HCT116 (cell line): Measurements from ENCODE around the gene SPACDR. TPM values are rescaled to one million over a fixed set of nuclear protein-coding genes. Genes with fewer than 3 reads are reported as not detected.

Experiments
- ATAC-seq: fragments of 200-7000 bp; cut with Tn5 transposase; 2 replicates; pipeline ENCODE4 v1.9.1; 2020; ENCODE audit warnings: mild to moderate bottlenecking, moderate library complexity
- BruUV-seq: library from RNA; stranded (reverse); fragments of 400-500 nt; replicated peaks from 2 replicates; lab custom pipeline; 2021; lab: Mats Ljungman, UMichigan
- CTCF ChIA-PET: fragments of 300-600 bp; sonication (Branson Sonifier 250); formaldehyde crosslinking; loops from one replicate; lab custom pipeline; 2021; ENCODE audit warnings: antibody characterized with exemption; lab: Charles Lee
- POLR2A ChIA-PET: fragments of 300-600, 350-600 bp; sonication (Branson Sonifier 250); formaldehyde crosslinking; loops from one replicate; lab custom pipeline; 2021; ENCODE audit warnings: antibody characterized with exemption; lab: Charles Lee
- RAD21 ChIA-PET, 2 experiments: fragments of 300-600 bp; sonication (Branson Sonifier 250); formaldehyde crosslinking; loops; one replicate each; lab custom pipeline; 2023; ENCODE audit warnings: low total read pairs in 2 of 2; ENCODE audit not compliant: uncharacterized antibody in 2 of 2, unreplicated experiment in 2 of 2, low non-redundant PET in 1 of 2; lab: Charles Lee
- DNase-seq: peaks from one replicate; pipeline ENCODE4 v3.0.0-alpha.2; 2010; ENCODE audit warnings: low read depth, low spot score
- H2AFZ ChIP-seq: fragments of 200-600 bp; shearing (Covaris generic), sonication (generic); 2 replicates; pipeline ENCODE4 v1.6.1; 2017; ENCODE audit warnings: low read depth, mixed run types, mixed read lengths, antibody characterized with exemption, low read length; ENCODE audit not compliant: poor library complexity, severe bottlenecking
- H3K27ac ChIP-seq: 2 replicates; pipeline ENCODE4 v1.5.1; 2012; ENCODE audit warnings: low read depth, low read length
- H3K27me3 ChIP-seq: fragments of 200-600 bp; sonication (generic); 2 replicates; pipeline ENCODE4 v1.6.1; 2016; ENCODE audit warnings: mixed run types, low read length, mixed read lengths; ENCODE audit not compliant: insufficient read depth
- H3K36me3 ChIP-seq, 2 experiments: fragments of 200-500 bp in 1 of 2; fragments of 200-600 bp in 1 of 2; sonication (Bioruptor generic) in 1 of 2; sonication (generic) in 1 of 2; 2 replicates each; pipeline versions ENCODE4 v1.5.1 to v1.6.1; 2014 to 2016; ENCODE audit warnings: low read length in 2 of 2, inconsistent platforms in 1 of 2, mixed read lengths in 1 of 2, mixed run types in 1 of 2; ENCODE audit not compliant: insufficient read depth in 2 of 2, control insufficient read depth in 1 of 2
- H3K4me1 ChIP-seq, 2 experiments: fragments of 200-600 bp in 1 of 2; sonication (generic) in 1 of 2; 2 replicates each; pipeline versions ENCODE4 v1.5.1 to v1.6.1; 2012 to 2017; ENCODE audit warnings: low read length in 2 of 2, inconsistent platforms in 1 of 2, mild to moderate bottlenecking in 1 of 2, mixed read lengths in 1 of 2, mixed run types in 1 of 2, moderate library complexity in 1 of 2; ENCODE audit not compliant: insufficient read depth in 2 of 2, control insufficient read depth in 1 of 2
- H3K4me2 ChIP-seq: fragments of 200-600 bp; sonication (generic); 2 replicates; pipeline ENCODE4 v1.6.1; 2017; ENCODE audit warnings: mixed run types, low read length, mixed read lengths
- H3K4me3 ChIP-seq, 2 experiments: fragments of 200-600 bp in 1 of 2; sonication (generic) in 1 of 2; replicated peaks in 1 of 2; 2 replicates each; pipeline ENCODE4 v1.5.1; 2011 to 2016; ENCODE audit warnings: low read length in 2 of 2, control low read depth in 1 of 2, low read depth in 1 of 2, mild to moderate bottlenecking in 1 of 2, mixed read lengths in 1 of 2, mixed run types in 1 of 2
- H3K79me2 ChIP-seq: fragments of 200-600 bp; sonication (generic); 2 replicates; pipeline ENCODE4 v1.6.1; 2017; ENCODE audit warnings: mild to moderate bottlenecking, mixed run types, low read length, moderate library complexity, mixed read lengths; ENCODE audit not compliant: insufficient read depth
- H3K9ac ChIP-seq: fragments of 200-600 bp; sonication (generic); 2 replicates; pipeline ENCODE4 v1.6.1; 2016; ENCODE audit warnings: low read length, mixed read lengths
- H3K9me2 ChIP-seq: fragments of 200-600 bp; sonication (generic), shearing (Covaris generic); 2 replicates; pipeline ENCODE4 v1.6.1; 2017; ENCODE audit warnings: mixed run types, mild to moderate bottlenecking, moderate library complexity; ENCODE audit not compliant: insufficient read depth
- H3K9me3 ChIP-seq, 2 experiments: fragments of 200-500 bp in 1 of 2; fragments of 200-600 bp in 1 of 2; sonication (Bioruptor generic) in 1 of 2; sonication (generic) in 1 of 2; 2 replicates each; pipeline ENCODE4 v1.6.1; 2014 to 2017; ENCODE audit warnings: low read length in 2 of 2, mixed read lengths in 2 of 2, inconsistent platforms in 1 of 2, low read depth in 1 of 2, mild to moderate bottlenecking in 1 of 2, mixed run types in 1 of 2, moderate library complexity in 1 of 2; ENCODE audit not compliant: control insufficient read depth in 1 of 2, insufficient read depth in 1 of 2
- H4K20me1 ChIP-seq: fragments of 200-600 bp; sonication (generic), shearing (Covaris generic); 2 replicates; pipeline ENCODE4 v1.6.1; 2017; ENCODE audit warnings: mixed run types, mild to moderate bottlenecking, moderate library complexity; ENCODE audit not compliant: insufficient read depth
- POLR2AphosphoS5 ChIP-seq: IDR thresholded peaks from 2 replicates; pipeline ENCODE4 v1.6.1; 2011; ENCODE audit warnings: mild to moderate bottlenecking, low read depth, low read length, moderate library complexity
- SRF ChIP-seq: IDR thresholded peaks from 2 replicates; pipeline ENCODE4 v1.6.1; 2012; ENCODE audit warnings: low read depth
- YY1 ChIP-seq: IDR thresholded peaks from 2 replicates; pipeline ENCODE4 v1.6.1; 2011; ENCODE audit warnings: low read length, low read depth, moderate library complexity, mild to moderate bottlenecking; ENCODE audit not compliant: insufficient replicate concordance; ENCODE audit errors: extremely low read depth
- intact Hi-C: fragments of 100-400 bp; cut with micrococcal nuclease; formaldehyde crosslinking; loops from 2 replicates; pipeline ENCODE4 v1.10.0; 2022
- total RNA-seq: library from RNA; stranded (reverse); gene quantifications from one replicate; pipeline ENCODE4 v1.2.1, GENCODE V29; 2021; ENCODE audit not compliant: unreplicated experiment
- TF ChIP-seq, protein P1 (sequence below), 3 experiments: fragments of 200-600 bp in 1 of 3; sonication (generic) in 1 of 3; IDR thresholded peaks in 2 of 3; conservative IDR thresholded peaks in 1 of 3; 2 replicates each; pipeline ENCODE4 v1.5.1; 2012 to 2017; ENCODE audit warnings: low read depth in 2 of 3, low read length in 2 of 3, antibody characterized with exemption in 1 of 3, borderline replicate concordance in 1 of 3, control low read depth in 1 of 3, mild to moderate bottlenecking in 1 of 3, mixed read lengths in 1 of 3, mixed run types in 1 of 3, moderate library complexity in 1 of 3; ENCODE audit not compliant: insufficient read depth in 1 of 3
- TF ChIP-seq, protein P2 (sequence below): IDR thresholded peaks from 2 replicates; pipeline ENCODE4 v1.6.1; 2012

SPACDR gene
- total RNA-seq, 1 experiment from 2014 or later: 1.7 TPM

DNA sequence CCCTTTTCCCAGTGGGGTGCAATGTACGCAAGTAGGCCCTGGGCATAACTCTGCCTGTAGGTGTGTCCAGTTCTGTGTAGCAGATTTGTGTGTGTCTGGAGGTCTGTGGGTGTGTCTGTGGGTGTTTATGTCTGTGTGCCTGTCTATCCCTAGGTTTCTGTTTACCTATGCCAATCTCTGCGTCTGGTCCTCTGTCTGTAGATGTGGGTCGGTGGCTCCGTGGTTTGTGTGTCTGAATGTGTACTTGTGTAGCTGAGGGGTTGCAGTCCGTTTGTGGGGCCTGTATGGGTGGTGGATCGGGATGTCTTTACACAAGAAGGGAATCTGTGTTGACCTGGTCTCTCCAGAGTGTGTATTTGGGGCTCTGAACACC is 20.6 kb upstream of the SPACDR start (continued):
- TF ChIP-seq, protein P1, sequence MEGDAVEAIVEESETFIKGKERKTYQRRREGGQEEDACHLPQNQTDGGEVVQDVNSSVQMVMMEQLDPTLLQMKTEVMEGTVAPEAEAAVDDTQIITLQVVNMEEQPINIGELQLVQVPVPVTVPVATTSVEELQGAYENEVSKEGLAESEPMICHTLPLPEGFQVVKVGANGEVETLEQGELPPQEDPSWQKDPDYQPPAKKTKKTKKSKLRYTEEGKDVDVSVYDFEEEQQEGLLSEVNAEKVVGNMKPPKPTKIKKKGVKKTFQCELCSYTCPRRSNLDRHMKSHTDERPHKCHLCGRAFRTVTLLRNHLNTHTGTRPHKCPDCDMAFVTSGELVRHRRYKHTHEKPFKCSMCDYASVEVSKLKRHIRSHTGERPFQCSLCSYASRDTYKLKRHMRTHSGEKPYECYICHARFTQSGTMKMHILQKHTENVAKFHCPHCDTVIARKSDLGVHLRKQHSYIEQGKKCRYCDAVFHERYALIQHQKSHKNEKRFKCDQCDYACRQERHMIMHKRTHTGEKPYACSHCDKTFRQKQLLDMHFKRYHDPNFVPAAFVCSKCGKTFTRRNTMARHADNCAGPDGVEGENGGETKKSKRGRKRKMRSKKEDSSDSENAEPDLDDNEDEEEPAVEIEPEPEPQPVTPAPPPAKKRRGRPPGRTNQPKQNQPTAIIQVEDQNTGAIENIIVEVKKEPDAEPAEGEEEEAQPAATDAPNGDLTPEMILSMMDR (IDR thresholded peaks at IDR 0.05 in 2 of 3, conservative IDR thresholded peaks at IDR 0.05 in 1 of 3; ENCODE audit: borderline replicate concordance in 1 of 3, insufficient read depth in 1 of 3, low read depth in 2 of 3, low read length in 2 of 3): no peak
- TF ChIP-seq, protein P2, sequence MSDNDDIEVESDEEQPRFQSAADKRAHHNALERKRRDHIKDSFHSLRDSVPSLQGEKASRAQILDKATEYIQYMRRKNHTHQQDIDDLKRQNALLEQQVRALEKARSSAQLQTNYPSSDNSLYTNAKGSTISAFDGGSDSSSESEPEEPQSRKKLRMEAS: no peak

DNA sequence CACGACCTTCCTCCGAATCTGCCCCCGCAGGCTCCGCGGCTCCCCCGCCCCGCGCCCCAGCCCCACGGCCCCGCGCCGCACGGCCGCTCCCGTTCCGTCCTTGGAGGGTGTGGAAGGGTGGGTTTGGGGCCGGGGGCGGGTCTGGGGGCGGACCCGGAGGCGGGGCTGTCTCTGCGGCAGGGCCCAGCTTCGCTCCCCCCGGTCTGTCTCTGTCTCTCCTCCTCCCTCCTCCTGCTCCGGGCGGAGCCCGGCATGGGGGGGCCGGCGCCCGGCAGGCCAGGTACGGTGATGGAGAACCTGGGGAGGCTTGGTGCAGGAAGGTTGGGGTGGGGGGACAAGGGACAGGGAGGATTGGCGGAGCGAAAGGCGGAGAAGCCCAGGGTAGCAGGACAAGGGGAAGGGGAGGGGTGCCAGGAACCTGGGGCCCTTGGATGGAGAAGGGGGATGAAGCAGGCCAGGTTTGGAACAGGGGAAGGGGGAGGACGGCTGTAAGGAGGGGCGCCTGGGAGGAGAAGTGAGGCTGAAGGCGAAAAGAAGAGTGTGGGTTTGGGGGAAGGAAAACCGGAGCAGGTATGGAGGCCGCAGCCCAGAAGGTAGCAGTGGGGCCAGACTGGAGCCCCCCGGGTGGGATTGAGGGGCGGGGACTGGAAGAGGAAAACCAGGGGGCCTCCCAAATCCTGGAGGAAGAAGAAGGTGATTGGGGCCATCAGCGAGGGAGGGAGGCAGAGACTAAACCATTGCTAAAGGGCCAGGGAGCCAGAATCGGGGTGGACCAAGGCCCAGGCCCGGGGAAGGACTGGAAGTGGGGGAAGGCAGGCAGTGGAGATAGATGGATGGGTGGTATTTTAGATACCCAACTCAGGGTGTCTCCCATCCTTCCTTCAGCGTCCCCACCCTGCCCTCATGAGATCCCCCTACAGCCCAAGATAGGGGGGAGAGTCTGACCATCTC is 19.9 kb upstream of the SPACDR start, which contains the start of gene NYAP1:
Gene NYAP1, plus strand, starts transcription at position 206 of the 951 bp plus-strand sequence. CDS start 1,385 bp downstream, outside the sequence.
- no TSS peak for BruUV-seq
- TF ChIP-seq POLR2AphosphoS5 (peak; percentile 8), YY1 (peak; percentile 4), SRF (no peak)
- DNase-seq: no peak
- Histone ChIP-seq H3K9me2 (no peaks in the 10 kb centered on the region), H3K79me2 (no peaks in the 10 kb centered on the region), H3K27me3 (no peaks in the 10 kb centered on the region), H3K36me3 (no peaks in the 10 kb centered on the region), H3K4me3 (peak within 1 kb of the TSS; percentile 52 to 67), H4K20me1 (no peaks in the 10 kb centered on the region), H3K4me2 (peak within 1 kb of the TSS; percentile 88), H2AFZ (no peak within 1 kb of the TSS), H3K9me3 (no peaks in the 10 kb centered on the region), H3K9ac (peak within 1 kb of the TSS; percentile 56), H3K27ac (peak within 1 kb of the TSS; percentile 77; the same call in 1 of the 2 replicates), H3K4me1 (peaks cover 14 to 56% of the 10 kb centered on the region in 2 experiments)
- RAD21 ChIA-PET: interaction anchor here in 1 of 2 experiments (1.0 kb wide), 1 partner anchor 76 kb away, joined by 6 read pairs; no protein-coding TSS in a partner anchor
- CTCF ChIA-PET: interaction anchor here (2.6 kb wide), 1 partner anchor 76 kb away, joined by 11 read pairs; no protein-coding TSS in a partner anchor
- ATAC-seq: peak; percentile 70
- intact Hi-C loops: no loop called here
- POLR2A ChIA-PET: interaction anchor here (0.6 kb wide), 1 partner anchor 24 kb away, joined by 3 read pairs; no protein-coding TSS in a partner anchor
